Muscle of leg (tissue), 9 donors: ENCODE measurements around the gene CCDC195. TPM values are rescaled to one million over a fixed set of nuclear protein-coding genes. Genes with fewer than 3 reads are reported as not detected.

Experiments
- polyA plus RNA-seq, 8 donors: library from polyadenylated mRNA; unstranded; fragments of 120-200 nt; gene quantifications; one replicate each; pipeline versions ENCODE4 v1.2.1 to v1.2.3, GENCODE V29; 2013; ENCODE audit warnings: inconsistent platforms in 1 of 8, low replicate concordance in 1 of 8; ENCODE audit not compliant: insufficient read length in 8 of 8, insufficient read depth in 1 of 8
- total RNA-seq: library from RNA; stranded (reverse); fragments of 120-200 nt; gene quantifications from one replicate; pipeline ENCODE4 v1.2.4, GENCODE V29; 2013

Gene CCDC195
- total and polyA plus RNA-seq, 9 donors, result 0.20 to 0.54 (median 0.32) TPM; not detected in 5

Other genes with a start within 250 kb of the CCDC195 start
- 72.6 TPM for gene CUL3, start 131.0 kb downstream of the CCDC195 start, total RNA-seq
- gene CUL3, start 131.0 kb downstream of the CCDC195 start, polyA plus RNA-seq, result 10 to 100 TPM; 70.3 to 83.9 (median 77.8) TPM